ENCODE measurements around the gene DUSP15. TPM values are rescaled to one million over a fixed set of nuclear protein-coding genes. Genes with fewer than 3 reads are reported as not detected.

Gene DUSP15
- total and polyA plus RNA-seq, 2 of the 8 experiments (the other 6 are each of a cell fraction or from before 2014, with no cell fraction given), result 0.91 to 3.2 TPM

DNA sequence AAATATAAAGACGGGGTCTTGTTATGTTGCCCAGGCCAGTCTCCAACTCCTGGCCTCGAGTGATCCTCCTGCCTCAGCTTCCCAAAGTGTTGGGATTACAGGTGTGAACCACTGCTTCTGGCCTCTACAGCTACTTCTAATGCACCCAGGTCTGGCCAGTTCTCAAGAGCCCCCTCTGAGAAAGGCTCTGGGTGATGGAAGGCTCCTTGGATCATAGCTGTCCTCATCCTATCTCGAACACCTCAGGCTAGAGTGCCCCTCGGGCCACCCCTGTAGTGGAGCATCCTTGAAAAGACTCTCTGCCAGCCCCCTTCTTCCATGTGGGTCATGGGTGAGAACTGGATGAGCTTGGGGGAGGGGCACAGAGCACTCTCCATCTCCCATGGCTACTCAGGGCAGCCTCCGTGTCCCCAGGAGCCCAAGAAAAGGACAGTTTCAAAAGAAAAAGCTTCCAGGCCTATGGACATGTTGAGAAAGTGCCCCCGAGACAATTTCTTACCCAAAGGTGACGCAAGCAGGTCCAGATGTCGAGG, 51.9 kb downstream of the DUSP15 start:
- no peak overlapping the region for H2BK15ac ChIP-seq (ENCODE audit: low read length)
- H2AFZ ChIP-seq (ENCODE audit: low read length), result no peak overlapping the region
- no peak overlapping the region for H3K4me3 ChIP-seq (ENCODE audit: extremely low read depth in 1 of 4, insufficient read depth in 2 of 4, low read depth in 3 of 4, low read length in 4 of 4)
- H2BK120ac ChIP-seq (replicated peaks; ENCODE audit: low read depth, low read length), result no peak overlapping the region
- no peak overlapping the region for H3K4me2 ChIP-seq (ENCODE audit: insufficient read depth in 1 of 2, low read depth in 2 of 2, low read length in 2 of 2)
- no peaks in the 10 kb centered on the region for H3K9me3 ChIP-seq (ENCODE audit: insufficient read depth in 2 of 2, low read depth in 1 of 2, low read length in 1 of 2)
- H3K4ac ChIP-seq (replicated peaks; ENCODE audit: insufficient read length, low read depth, low read length), result no peak overlapping the region
- no peaks in the 10 kb centered on the region for H3K79me2 ChIP-seq (ENCODE audit: control insufficient read depth in 1 of 2, insufficient read depth in 2 of 2, low read length in 2 of 2)
- CTCF ChIA-PET (ENCODE audit: partially characterized antibody), result interaction anchor here (0.8 to 5.5 kb wide), 8 partner anchors 12 to 272 kb away, joined by 3 to 19 read pairs (median 6); partner anchors contain the start of gene PDRG1
- DNase-seq (ENCODE audit: low read depth in 1 of 2, low spot score in 2 of 2) (no peak), FAIRE-seq (no peak)
- no peak overlapping the region for H3K56ac ChIP-seq (replicated peaks; ENCODE audit: insufficient read length, low read depth, low read length)
- no peaks in the 10 kb centered on the region for H4K20me1 ChIP-seq (replicated peaks in 1 of 2; ENCODE audit: control insufficient read depth in 1 of 2, insufficient read depth in 2 of 2, low read length in 2 of 2)
- H4K5ac ChIP-seq (ENCODE audit: insufficient read length, low read depth, low read length), result no peak overlapping the region
- no peak overlapping the region for H4K91ac ChIP-seq (replicated peaks; ENCODE audit: insufficient read length, low read length)
- H3K23me2 ChIP-seq (ENCODE audit: low read depth, low read length), result no peaks in the 10 kb centered on the region
- no peak overlapping the region for H2BK20ac ChIP-seq (ENCODE audit: low read length)
- no peak overlapping the region for H4K8ac ChIP-seq (ENCODE audit: extremely low read depth, insufficient read depth, low read length)
- no peak overlapping the region for H3K9ac ChIP-seq (replicated peaks in 1 of 4; ENCODE audit: extremely low read depth in 1 of 4, low read depth in 3 of 4, low read length in 3 of 4)
- no peaks in the 10 kb centered on the region for H3K27me3 ChIP-seq (replicated peaks in 1 of 4; ENCODE audit: control insufficient read depth in 3 of 4, extremely low read depth in 1 of 4, insufficient read depth in 3 of 4, low read length in 3 of 4)
- H3K18ac ChIP-seq (ENCODE audit: extremely low read depth, low read length), result no peak overlapping the region
- H2BK5ac ChIP-seq (ENCODE audit: low read depth, low read length), result no peak overlapping the region
- no peak overlapping the region for H3K14ac ChIP-seq (ENCODE audit: insufficient read length)
- H2AK5ac ChIP-seq (ENCODE audit: low read depth, low read length), result no peak overlapping the region
- WGBS, 2 experiments (ENCODE audit: extremely low coverage in 1 of 2, insufficient coverage in 1 of 2, insufficient read length in 1 of 2, insufficient replicate concordance in 2 of 2, low coverage in 1 of 2, low lambda C conversion rate in 2 of 2, missing lambda C conversion rate in 1 of 2), result 89% methylated on average over 8 of the region's 8 CpGs; no CpG with 5 or more reads in 1 of the 2 experiments
- H3K4me1 ChIP-seq (replicated peaks in 1 of 4; ENCODE audit: control insufficient read depth in 3 of 4, insufficient read depth in 4 of 4, low read length in 3 of 4), result peaks cover 4 to 16% (median 10%) of the 10 kb centered on the region in 4 experiments; a peak in 6 of 7 replicates
- H3K36me3 ChIP-seq (ENCODE audit: control insufficient read depth in 2 of 4, insufficient read depth in 4 of 4, low read length in 3 of 4), result no peaks in the 10 kb centered on the region
- TF ChIP-seq KDM5A (IDR thresholded peaks at IDR 0.05; ENCODE audit: low read length) (no peak), BACH1 (IDR thresholded peaks at IDR 0.05; ENCODE audit: low read length) (no peak), SP2 (IDR thresholded peaks at IDR 0.05; ENCODE audit: low read length) (no peak)
- POLR2A ChIA-PET (ENCODE audit: partially characterized antibody), result interaction anchor here (0.6 kb wide), 1 partner anchor 48 kb away, joined by 4 read pairs; no protein-coding TSS in a partner anchor
- no peak overlapping the region for H3K23ac ChIP-seq (ENCODE audit: insufficient read length)
- no peaks in the 10 kb centered on the region for H3K79me1 ChIP-seq (ENCODE audit: low read depth, low read length)
- H2BK12ac ChIP-seq (ENCODE audit: low read depth, low read length), result no peak overlapping the region
- no peak overlapping the region for H3K27ac ChIP-seq (ENCODE audit: low read depth, low read length)

All from H1 (cell line).